ENCODE data around the gene LTA4H.

LTA4H gene

GRCh38 chr12:96020314-96021003 lies 14.9 kb downstream of the LTA4H start:
- Mint-ChIP-seq H3K36me3 (peaks cover 25% of the 10 kb centered on the region), H3K27ac (no peak overlapping the region), H3K4me3 (no peak overlapping the region), H3K9me3 (no peaks in the 10 kb centered on the region), H3K27me3 (no peaks in the 10 kb centered on the region), H3K4me1 (no peaks in the 10 kb centered on the region)

- H3K9me3 Mint-ChIP-seq: no peaks in the 10 kb centered on the region
- H3K27ac Mint-ChIP-seq: no peak overlapping the region
- H3K36me3 Mint-ChIP-seq: peaks cover 23% of the 10 kb centered on the region
- no peak overlapping the region for H3K4me3 Mint-ChIP-seq
- H3K27me3 Mint-ChIP-seq: no peaks in the 10 kb centered on the region
- no peaks in the 10 kb centered on the region for H3K4me1 Mint-ChIP-seq
These were observed 19.7 kb downstream of the LTA4H start for GRCh38 chr12:96015672-96016071.

GRCh38 chr12:96014943-96015599 lies 20.3 kb downstream of the LTA4H start:
- no peak overlapping the region for H3K4me3 Mint-ChIP-seq
- no peaks in the 10 kb centered on the region for H3K27me3 Mint-ChIP-seq
- H3K27ac Mint-ChIP-seq: no peak overlapping the region
- peaks cover 21% of the 10 kb centered on the region for H3K36me3 Mint-ChIP-seq
- no peaks in the 10 kb centered on the region for H3K4me1 Mint-ChIP-seq
- H3K9me3 Mint-ChIP-seq: no peaks in the 10 kb centered on the region

- Mint-ChIP-seq H3K4me3 (no peak overlapping the region), H3K4me1 (no peaks in the 10 kb centered on the region), H3K27ac (no peak overlapping the region), H3K9me3 (no peaks in the 10 kb centered on the region), H3K27me3 (no peaks in the 10 kb centered on the region), H3K36me3 (peaks cover 20% of the 10 kb centered on the region)
These were observed 27.7 kb downstream of the LTA4H start for GRCh38 chr12:96007729-96008128.

- no peaks in the 10 kb centered on the region for H3K4me1 Mint-ChIP-seq
- peaks cover 20% of the 10 kb centered on the region for H3K36me3 Mint-ChIP-seq
- H3K27ac Mint-ChIP-seq: no peak overlapping the region
- H3K9me3 Mint-ChIP-seq: no peaks in the 10 kb centered on the region
- H3K4me3 Mint-ChIP-seq: no peak overlapping the region
- no peaks in the 10 kb centered on the region for H3K27me3 Mint-ChIP-seq
These were observed 28.7 kb downstream of the LTA4H start for GRCh38 chr12:96006727-96007126.

- peak overlapping the region; percentile 38 for H3K27ac Mint-ChIP-seq
- no peaks in the 10 kb centered on the region for H3K9me3 Mint-ChIP-seq
- peaks cover 6% of the 10 kb centered on the region for H3K4me1 Mint-ChIP-seq
- peaks cover 15% of the 10 kb centered on the region for H3K36me3 Mint-ChIP-seq
- H3K4me3 Mint-ChIP-seq: no peak overlapping the region
- H3K27me3 Mint-ChIP-seq: no peaks in the 10 kb centered on the region
These were observed 34.5 kb downstream of the LTA4H start for GRCh38 chr12:96000858-96001257.

GRCh38 chr12:95999484-95999883 lies 35.9 kb downstream of the LTA4H start:
- H3K9me3 Mint-ChIP-seq: no peaks in the 10 kb centered on the region
- H3K27me3 Mint-ChIP-seq: no peaks in the 10 kb centered on the region
- peaks cover 10% of the 10 kb centered on the region for H3K36me3 Mint-ChIP-seq
- H3K27ac Mint-ChIP-seq: no peak overlapping the region
- H3K4me1 Mint-ChIP-seq: peaks cover 6% of the 10 kb centered on the region
- H3K4me3 Mint-ChIP-seq: no peak overlapping the region

GRCh38 chr12:95998611-95999286 lies 36.6 kb downstream of the LTA4H start:
- H3K27me3 Mint-ChIP-seq: no peaks in the 10 kb centered on the region
- no peak overlapping the region for H3K4me3 Mint-ChIP-seq
- peaks cover 6% of the 10 kb centered on the region for H3K4me1 Mint-ChIP-seq
- no peaks in the 10 kb centered on the region for H3K9me3 Mint-ChIP-seq
- peaks cover 10% of the 10 kb centered on the region for H3K36me3 Mint-ChIP-seq
- H3K27ac Mint-ChIP-seq: peak overlapping the region; percentile 57

GRCh38 chr12:95997911-95998510 lies 37.4 kb downstream of the LTA4H start:
- H3K4me1 Mint-ChIP-seq: peaks cover 6% of the 10 kb centered on the region
- H3K9me3 Mint-ChIP-seq: no peaks in the 10 kb centered on the region
- no peaks in the 10 kb centered on the region for H3K27me3 Mint-ChIP-seq
- no peak overlapping the region for H3K27ac Mint-ChIP-seq
- peaks cover 10% of the 10 kb centered on the region for H3K36me3 Mint-ChIP-seq
- H3K4me3 Mint-ChIP-seq: no peak overlapping the region

GRCh38 chr12:95997276-95997675 lies 38.1 kb downstream of the LTA4H start:
- Mint-ChIP-seq H3K4me3 (no peak overlapping the region), H3K27me3 (no peaks in the 10 kb centered on the region), H3K27ac (no peak overlapping the region), H3K36me3 (peaks cover 8% of the 10 kb centered on the region), H3K4me1 (peaks cover 6% of the 10 kb centered on the region), H3K9me3 (no peaks in the 10 kb centered on the region)

GRCh38 chr12:95996034-95996658 lies 39.2 kb downstream of the LTA4H start, which contains the start of gene HAL:
Gene HAL (minus strand): TSS chr12:95996344. CDS start chr12:95995910, 434 bp downstream.
- peaks cover 8% of the 10 kb centered on the region for H3K36me3 Mint-ChIP-seq
- no peak within 1 kb of the TSS for H3K4me3 Mint-ChIP-seq
- no peaks in the 10 kb centered on the region for H3K9me3 Mint-ChIP-seq
- H3K27me3 Mint-ChIP-seq: no peaks in the 10 kb centered on the region
- peaks cover 6% of the 10 kb centered on the region for H3K4me1 Mint-ChIP-seq
- no peak within 1 kb of the TSS for H3K27ac Mint-ChIP-seq

GRCh38 chr12:95995238-95996031 lies 40.0 kb downstream of the LTA4H start:
- Mint-ChIP-seq H3K4me1 (peaks cover 6% of the 10 kb centered on the region), H3K9me3 (no peaks in the 10 kb centered on the region), H3K4me3 (no peak overlapping the region), H3K27me3 (no peaks in the 10 kb centered on the region), H3K36me3 (peaks cover 5% of the 10 kb centered on the region), H3K27ac (no peak overlapping the region)

GRCh38 chr12:95994476-95994875 lies 40.9 kb downstream of the LTA4H start:
- Mint-ChIP-seq H3K9me3 (no peaks in the 10 kb centered on the region), H3K4me1 (peaks cover 6% of the 10 kb centered on the region), H3K27ac (no peak overlapping the region), H3K36me3 (peaks cover 2% of the 10 kb centered on the region), H3K27me3 (no peaks in the 10 kb centered on the region), H3K4me3 (no peak overlapping the region)

- H3K27ac Mint-ChIP-seq: no peak overlapping the region
- no peaks in the 10 kb centered on the region for H3K9me3 Mint-ChIP-seq
- H3K27me3 Mint-ChIP-seq: no peaks in the 10 kb centered on the region
- H3K4me1 Mint-ChIP-seq: peaks cover 5% of the 10 kb centered on the region
- peaks cover 2% of the 10 kb centered on the region for H3K36me3 Mint-ChIP-seq
- H3K4me3 Mint-ChIP-seq: no peak overlapping the region
These were observed 41.5 kb downstream of the LTA4H start for GRCh38 chr12:95993907-95994306.

- no peaks in the 10 kb centered on the region for H3K36me3 Mint-ChIP-seq
- no peaks in the 10 kb centered on the region for H3K4me1 Mint-ChIP-seq
- H3K27me3 Mint-ChIP-seq: no peaks in the 10 kb centered on the region
- no peaks in the 10 kb centered on the region for H3K9me3 Mint-ChIP-seq
- no peak overlapping the region for H3K4me3 Mint-ChIP-seq
- H3K27ac Mint-ChIP-seq: no peak overlapping the region
These were observed 45.3 kb downstream of the LTA4H start for GRCh38 chr12:95990136-95990535.
